Diencephalon (tissue), 1 donor: ENCODE measurements around the gene PPIL3. TPM values are rescaled to one million over a fixed set of nuclear protein-coding genes. Genes with fewer than 3 reads are reported as not detected.

Experiments
- small RNA-seq: library from RNA; depleted of rRNA; stranded (forward); fragments of <200 nt; gene quantifications from one replicate; pipeline ENCODE3, GENCODE V24; 2014
- total RNA-seq: library from RNA; depleted of rRNA; stranded (reverse); fragments of >200 nt; gene quantifications from one replicate; pipeline ENCODE4 v1.2.3, GENCODE V29; 2014

The PPIL3 gene
- total RNA-seq, result 56.1 TPM

GRCh38 chr2:200888704-200889625 is at the start of gene PPIL3, which contains the start of gene NIF3L1:
TSS of gene PPIL3 (minus strand) at chr2:200889077. CDS start at chr2:200887615, 1,462 bp downstream.
TSS of gene NIF3L1 (plus strand) at chr2:200889371. CDS start at chr2:200891944, 2,573 bp downstream.

DNA sequence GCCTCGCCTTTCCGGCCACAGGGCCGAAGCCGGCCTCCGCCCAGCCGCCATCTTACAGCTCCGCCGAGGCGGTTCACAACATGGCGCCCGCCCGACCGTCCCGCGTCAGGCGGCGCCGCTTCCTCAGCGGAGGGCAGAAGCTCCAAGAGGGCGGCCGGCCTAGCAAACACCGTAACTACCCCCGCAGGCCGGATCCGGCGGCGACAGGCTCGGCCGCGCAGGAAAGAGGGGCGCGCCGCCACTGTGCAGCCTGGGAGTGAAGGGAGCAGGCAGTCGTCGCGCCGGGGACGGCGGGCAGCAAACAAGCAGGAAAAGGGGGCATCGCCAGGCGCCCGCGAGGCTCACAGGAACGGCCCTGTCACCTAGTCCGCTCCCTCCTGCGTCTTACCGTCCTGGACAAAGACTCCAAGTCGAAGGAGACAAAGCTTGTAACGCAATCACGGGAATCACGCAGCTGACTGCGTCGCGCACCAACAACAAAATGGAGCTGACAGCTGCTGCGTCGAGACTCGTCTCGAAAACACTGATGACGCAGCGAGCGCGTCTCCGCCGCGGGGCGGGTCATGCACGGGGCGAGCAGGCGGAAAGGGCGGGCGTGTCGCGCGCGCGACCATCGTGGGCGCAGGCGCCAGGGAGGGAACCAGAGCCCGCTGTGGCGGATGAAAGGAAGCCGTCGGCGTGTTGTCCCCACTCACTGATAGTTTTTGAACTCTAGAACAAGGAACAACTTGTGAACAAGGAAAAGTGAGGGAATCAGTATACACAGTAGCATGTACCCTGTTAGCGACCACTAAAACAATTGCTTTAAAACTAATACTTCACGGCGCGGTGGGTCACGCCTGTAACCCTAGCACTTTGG is 24.5 kb downstream of the PPIL3 start, which contains the start of gene CLK1:
Gene CLK1, minus strand, starts transcription at position 483 of the 859 bp plus-strand sequence. CDS start 2,796 bp downstream, outside the sequence.

Small RNA genes lying within 50 kb of the gene (small RNA-seq; reads per million reads assigned to genes)
- gene RF00019 (not detected), gene RNA5SP115 (not detected), gene RNU6-312P (not detected), gene RNU6-31P (not detected), gene RNU6-762P (not detected)

Other genes starting within 250 kb of the PPIL3 start
- gene BZW1, start 77.2 kb downstream of the PPIL3 start, total RNA-seq, result 409 TPM
- gene CLK1, start 24.4 kb downstream of the PPIL3 start, total RNA-seq, result 129 TPM
- gene NIF3L1, start 294 bp upstream of the PPIL3 start, total RNA-seq, result 34.4 TPM
- 21.2 TPM for gene ORC2, start 74.6 kb upstream of the PPIL3 start, total RNA-seq
- gene HYCC2, start 182.6 kb upstream of the PPIL3 start, total RNA-seq, result 62.3 TPM
- gene NDUFB3, start 182.9 kb upstream of the PPIL3 start, total RNA-seq, result 57.7 TPM
- 36.7 TPM for gene CFLAR, start 227.1 kb upstream of the PPIL3 start, total RNA-seq